ENCODE data around the gene BEAN1. TPM values are rescaled to one million over a fixed set of nuclear protein-coding genes. Genes with fewer than 3 reads are reported as not detected.
A peak's percentile ranks its signal among the peaks of the same experiment; 100 is the strongest.

The BEAN1 gene
- total RNA-seq, 1 experiment from 2014 or later, result not detected

DNA sequence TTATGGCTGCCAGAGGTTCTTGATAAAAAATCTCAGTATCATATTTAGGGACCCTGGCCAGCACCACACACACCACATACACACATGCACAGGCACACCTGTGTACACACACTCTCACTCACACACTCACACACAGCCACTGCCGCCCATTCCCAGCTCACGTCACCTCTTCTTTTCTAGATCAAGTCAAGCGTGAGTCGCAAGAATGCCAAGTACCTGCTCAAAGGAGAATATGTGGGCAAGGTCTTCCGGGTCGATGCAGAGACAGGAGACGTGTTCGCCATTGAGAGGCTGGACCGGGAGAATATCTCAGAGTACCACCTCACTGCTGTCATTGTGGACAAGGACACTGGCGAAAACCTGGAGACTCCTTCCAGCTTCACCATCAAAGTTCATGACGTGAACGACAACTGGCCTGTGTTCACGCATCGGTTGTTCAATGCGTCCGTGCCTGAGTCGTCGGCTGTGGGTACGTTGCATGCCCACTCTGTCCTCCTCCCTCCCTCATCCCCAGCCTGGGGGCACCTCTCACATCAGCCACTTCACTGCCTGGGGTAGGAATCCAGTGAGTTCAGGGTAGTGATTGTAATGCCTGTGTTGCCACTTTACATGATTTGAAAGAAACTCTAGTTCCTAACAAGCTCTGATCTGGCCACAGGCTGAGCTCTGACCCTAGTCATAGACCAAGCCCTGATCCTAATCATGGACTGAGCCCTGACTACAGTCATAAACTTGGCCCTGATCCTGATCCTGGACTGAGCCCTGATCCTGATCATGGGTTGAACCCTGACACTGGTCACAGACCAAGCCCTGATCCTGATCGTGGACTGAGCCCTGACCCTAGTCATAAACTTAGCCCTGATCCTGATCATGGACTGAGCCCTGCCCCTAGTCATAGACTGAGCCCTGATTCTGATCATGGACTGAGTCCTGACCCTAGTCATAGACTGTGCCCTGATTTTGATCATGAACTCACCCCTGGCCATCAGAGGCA, 40.2 kb upstream of the BEAN1 start:
- no peak for ATAC-seq

DNA sequence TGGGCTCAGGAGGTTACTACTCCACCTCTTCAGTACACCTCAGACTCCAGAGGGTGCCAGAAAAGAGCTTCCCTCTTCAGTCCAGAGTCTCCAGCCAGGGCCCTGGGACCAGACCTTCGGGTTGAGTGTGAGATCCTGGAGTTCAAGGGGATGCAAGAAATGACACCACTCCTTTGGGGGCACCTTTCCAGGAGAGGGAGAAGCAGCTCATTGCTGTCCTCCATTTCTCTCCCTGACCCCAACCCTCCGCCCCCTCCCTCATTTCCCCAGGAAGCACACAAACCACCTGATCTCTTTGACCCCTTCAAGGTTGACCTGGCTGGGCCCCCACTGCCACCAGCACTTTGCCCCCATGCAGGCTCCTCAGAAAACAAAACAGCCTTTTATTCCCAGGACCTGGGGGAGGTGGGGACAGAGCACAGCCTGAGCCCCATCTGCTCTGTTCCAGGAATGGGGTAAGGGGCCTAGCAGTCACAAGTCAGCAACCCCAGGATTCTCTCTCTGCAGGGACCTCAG, 39.2 kb upstream of the BEAN1 start:
- H3K4me1 Mint-ChIP-seq, result peaks cover 7% of the 10 kb centered on the region
- no peak overlapping the region for H3K27ac Mint-ChIP-seq
- TF ChIP-seq TEAD1 (CRISPR knock-in tag; IDR thresholded peaks at IDR 0.05) (no peak), GABPB1 (CRISPR knock-in tag; IDR thresholded peaks at IDR 0.05) (0 out of 2 replicates have a peak, but pooled peaks have one; percentile 7), ZNF396 (CRISPR knock-in tag; IDR thresholded peaks at IDR 0.05; ENCODE audit: borderline replicate concordance) (no peak)
- no peak overlapping the region for H3K4me3 Mint-ChIP-seq
- POLR2A ChIA-PET, result no interaction called here
- DNase-seq (ENCODE audit: low spot score), result no peak
- no peaks in the 10 kb centered on the region for H3K36me3 Mint-ChIP-seq
- no peaks in the 10 kb centered on the region for H3K27me3 Mint-ChIP-seq (ENCODE audit: low read depth)
- H3K9me3 Mint-ChIP-seq, result no peaks in the 10 kb centered on the region
- CTCF ChIA-PET, result no interaction called here
- no peak for ATAC-seq

More for the DNA sequence above, 40.2 kb upstream of the BEAN1 start:
- Mint-ChIP-seq H3K4me3 (no peak overlapping the region), H3K4me1 (peaks cover 12% of the 10 kb centered on the region), H3K27ac (no peak overlapping the region), H3K9me3 (no peaks in the 10 kb centered on the region), H3K36me3 (no peaks in the 10 kb centered on the region), H3K27me3 (ENCODE audit: low read depth) (no peaks in the 10 kb centered on the region)
- peak; percentile 3 for DNase-seq (ENCODE audit: low spot score)
- ChIA-PET POLR2A (no interaction called here), CTCF (interaction anchor here (2.1 kb wide), 1 partner anchor 29 kb away, joined by 5 read pairs; no protein-coding TSS in a partner anchor)
- TF ChIP-seq ATF1 (CRISPR knock-in tag; IDR thresholded peaks at IDR 0.05) (no peak), TEAD1 (CRISPR knock-in tag; IDR thresholded peaks at IDR 0.05) (no peak), TCF7 (CRISPR knock-in tag; IDR thresholded peaks at IDR 0.05; ENCODE audit: low read depth) (no peak), ZNF121 (CRISPR knock-in tag; IDR thresholded peaks at IDR 0.05) (no peak), CREB1 (CRISPR knock-in tag; IDR thresholded peaks at IDR 0.05) (no peak), ZNF671 (CRISPR knock-in tag; IDR thresholded peaks at IDR 0.05) (no peak), SMAD4 (CRISPR knock-in tag; IDR thresholded peaks at IDR 0.05) (no peak)
- TF ChIP-seq, protein P1, sequence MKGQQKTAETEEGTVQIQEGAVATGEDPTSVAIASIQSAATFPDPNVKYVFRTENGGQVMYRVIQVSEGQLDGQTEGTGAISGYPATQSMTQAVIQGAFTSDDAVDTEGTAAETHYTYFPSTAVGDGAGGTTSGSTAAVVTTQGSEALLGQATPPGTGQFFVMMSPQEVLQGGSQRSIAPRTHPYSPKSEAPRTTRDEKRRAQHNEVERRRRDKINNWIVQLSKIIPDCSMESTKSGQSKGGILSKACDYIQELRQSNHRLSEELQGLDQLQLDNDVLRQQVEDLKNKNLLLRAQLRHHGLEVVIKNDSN (CRISPR knock-in tag; IDR thresholded peaks at IDR 0.05), result no peak
- TF ChIP-seq, protein P2, sequence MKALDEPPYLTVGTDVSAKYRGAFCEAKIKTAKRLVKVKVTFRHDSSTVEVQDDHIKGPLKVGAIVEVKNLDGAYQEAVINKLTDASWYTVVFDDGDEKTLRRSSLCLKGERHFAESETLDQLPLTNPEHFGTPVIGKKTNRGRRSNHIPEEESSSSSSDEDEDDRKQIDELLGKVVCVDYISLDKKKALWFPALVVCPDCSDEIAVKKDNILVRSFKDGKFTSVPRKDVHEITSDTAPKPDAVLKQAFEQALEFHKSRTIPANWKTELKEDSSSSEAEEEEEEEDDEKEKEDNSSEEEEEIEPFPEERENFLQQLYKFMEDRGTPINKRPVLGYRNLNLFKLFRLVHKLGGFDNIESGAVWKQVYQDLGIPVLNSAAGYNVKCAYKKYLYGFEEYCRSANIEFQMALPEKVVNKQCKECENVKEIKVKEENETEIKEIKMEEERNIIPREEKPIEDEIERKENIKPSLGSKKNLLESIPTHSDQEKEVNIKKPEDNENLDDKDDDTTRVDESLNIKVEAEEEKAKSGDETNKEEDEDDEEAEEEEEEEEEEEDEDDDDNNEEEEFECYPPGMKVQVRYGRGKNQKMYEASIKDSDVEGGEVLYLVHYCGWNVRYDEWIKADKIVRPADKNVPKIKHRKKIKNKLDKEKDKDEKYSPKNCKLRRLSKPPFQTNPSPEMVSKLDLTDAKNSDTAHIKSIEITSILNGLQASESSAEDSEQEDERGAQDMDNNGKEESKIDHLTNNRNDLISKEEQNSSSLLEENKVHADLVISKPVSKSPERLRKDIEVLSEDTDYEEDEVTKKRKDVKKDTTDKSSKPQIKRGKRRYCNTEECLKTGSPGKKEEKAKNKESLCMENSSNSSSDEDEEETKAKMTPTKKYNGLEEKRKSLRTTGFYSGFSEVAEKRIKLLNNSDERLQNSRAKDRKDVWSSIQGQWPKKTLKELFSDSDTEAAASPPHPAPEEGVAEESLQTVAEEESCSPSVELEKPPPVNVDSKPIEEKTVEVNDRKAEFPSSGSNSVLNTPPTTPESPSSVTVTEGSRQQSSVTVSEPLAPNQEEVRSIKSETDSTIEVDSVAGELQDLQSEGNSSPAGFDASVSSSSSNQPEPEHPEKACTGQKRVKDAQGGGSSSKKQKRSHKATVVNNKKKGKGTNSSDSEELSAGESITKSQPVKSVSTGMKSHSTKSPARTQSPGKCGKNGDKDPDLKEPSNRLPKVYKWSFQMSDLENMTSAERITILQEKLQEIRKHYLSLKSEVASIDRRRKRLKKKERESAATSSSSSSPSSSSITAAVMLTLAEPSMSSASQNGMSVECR (CRISPR knock-in tag; IDR thresholded peaks at IDR 0.05; ENCODE audit: borderline replicate concordance), result no peak
- TF ChIP-seq, protein P3, sequence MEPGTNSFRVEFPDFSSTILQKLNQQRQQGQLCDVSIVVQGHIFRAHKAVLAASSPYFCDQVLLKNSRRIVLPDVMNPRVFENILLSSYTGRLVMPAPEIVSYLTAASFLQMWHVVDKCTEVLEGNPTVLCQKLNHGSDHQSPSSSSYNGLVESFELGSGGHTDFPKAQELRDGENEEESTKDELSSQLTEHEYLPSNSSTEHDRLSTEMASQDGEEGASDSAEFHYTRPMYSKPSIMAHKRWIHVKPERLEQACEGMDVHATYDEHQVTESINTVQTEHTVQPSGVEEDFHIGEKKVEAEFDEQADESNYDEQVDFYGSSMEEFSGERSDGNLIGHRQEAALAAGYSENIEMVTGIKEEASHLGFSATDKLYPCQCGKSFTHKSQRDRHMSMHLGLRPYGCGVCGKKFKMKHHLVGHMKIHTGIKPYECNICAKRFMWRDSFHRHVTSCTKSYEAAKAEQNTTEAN (CRISPR knock-in tag; IDR thresholded peaks at IDR 0.05), result no peak

DNA sequence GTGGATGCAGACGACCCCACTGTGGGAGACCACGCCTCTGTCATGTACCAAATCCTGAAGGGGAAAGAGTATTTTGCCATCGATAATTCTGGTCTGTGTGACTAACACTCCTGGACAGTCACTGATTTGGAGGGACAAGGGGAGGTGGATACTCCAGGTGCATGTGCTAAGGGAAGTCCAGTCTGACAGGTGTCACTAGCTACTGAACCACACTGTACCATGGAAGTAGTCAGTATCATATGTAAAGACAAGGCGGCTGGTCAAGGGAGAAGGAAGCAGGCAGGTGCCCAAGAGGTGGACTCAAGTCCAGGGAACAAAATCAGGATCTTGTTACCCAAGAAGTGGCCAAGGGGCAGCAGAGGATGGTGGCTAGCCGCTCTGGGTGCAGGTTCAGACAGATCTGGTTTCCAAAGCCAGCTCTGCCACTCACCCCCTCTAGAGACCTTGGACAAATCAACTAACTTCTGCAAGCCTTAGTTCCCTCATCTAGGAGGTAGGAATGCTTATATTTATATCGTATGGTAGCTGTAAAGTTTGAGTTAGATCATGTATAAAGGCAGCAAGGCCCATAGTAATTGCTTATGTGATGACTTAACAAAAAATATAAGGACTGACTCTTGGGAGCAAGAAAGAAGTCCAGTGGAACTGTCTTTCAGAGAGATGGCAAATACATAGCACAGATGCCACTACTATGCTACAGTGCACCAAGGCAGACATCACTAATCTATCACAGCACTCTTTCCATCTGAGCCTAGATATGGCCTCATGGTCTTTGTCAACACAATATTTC, 38.5 kb upstream of the BEAN1 start:
- no peaks in the 10 kb centered on the region for H3K36me3 Mint-ChIP-seq
- no peak for TF ChIP-seq NR2C2 (CRISPR knock-in tag; IDR thresholded peaks at IDR 0.05)
- TF ChIP-seq ATF1 (CRISPR knock-in tag; IDR thresholded peaks at IDR 0.05), result no peak
- TF ChIP-seq JUN (CRISPR knock-in tag; IDR thresholded peaks at IDR 0.05), result no peak
- TF ChIP-seq, protein P4, sequence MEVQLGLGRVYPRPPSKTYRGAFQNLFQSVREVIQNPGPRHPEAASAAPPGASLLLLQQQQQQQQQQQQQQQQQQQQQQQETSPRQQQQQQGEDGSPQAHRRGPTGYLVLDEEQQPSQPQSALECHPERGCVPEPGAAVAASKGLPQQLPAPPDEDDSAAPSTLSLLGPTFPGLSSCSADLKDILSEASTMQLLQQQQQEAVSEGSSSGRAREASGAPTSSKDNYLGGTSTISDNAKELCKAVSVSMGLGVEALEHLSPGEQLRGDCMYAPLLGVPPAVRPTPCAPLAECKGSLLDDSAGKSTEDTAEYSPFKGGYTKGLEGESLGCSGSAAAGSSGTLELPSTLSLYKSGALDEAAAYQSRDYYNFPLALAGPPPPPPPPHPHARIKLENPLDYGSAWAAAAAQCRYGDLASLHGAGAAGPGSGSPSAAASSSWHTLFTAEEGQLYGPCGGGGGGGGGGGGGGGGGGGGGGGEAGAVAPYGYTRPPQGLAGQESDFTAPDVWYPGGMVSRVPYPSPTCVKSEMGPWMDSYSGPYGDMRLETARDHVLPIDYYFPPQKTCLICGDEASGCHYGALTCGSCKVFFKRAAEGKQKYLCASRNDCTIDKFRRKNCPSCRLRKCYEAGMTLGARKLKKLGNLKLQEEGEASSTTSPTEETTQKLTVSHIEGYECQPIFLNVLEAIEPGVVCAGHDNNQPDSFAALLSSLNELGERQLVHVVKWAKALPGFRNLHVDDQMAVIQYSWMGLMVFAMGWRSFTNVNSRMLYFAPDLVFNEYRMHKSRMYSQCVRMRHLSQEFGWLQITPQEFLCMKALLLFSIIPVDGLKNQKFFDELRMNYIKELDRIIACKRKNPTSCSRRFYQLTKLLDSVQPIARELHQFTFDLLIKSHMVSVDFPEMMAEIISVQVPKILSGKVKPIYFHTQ (CRISPR knock-in tag; IDR thresholded peaks at IDR 0.05), result no peak
- TF ChIP-seq, protein P5, sequence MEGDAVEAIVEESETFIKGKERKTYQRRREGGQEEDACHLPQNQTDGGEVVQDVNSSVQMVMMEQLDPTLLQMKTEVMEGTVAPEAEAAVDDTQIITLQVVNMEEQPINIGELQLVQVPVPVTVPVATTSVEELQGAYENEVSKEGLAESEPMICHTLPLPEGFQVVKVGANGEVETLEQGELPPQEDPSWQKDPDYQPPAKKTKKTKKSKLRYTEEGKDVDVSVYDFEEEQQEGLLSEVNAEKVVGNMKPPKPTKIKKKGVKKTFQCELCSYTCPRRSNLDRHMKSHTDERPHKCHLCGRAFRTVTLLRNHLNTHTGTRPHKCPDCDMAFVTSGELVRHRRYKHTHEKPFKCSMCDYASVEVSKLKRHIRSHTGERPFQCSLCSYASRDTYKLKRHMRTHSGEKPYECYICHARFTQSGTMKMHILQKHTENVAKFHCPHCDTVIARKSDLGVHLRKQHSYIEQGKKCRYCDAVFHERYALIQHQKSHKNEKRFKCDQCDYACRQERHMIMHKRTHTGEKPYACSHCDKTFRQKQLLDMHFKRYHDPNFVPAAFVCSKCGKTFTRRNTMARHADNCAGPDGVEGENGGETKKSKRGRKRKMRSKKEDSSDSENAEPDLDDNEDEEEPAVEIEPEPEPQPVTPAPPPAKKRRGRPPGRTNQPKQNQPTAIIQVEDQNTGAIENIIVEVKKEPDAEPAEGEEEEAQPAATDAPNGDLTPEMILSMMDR (IDR thresholded peaks at IDR 0.05), result no peak
- no peak for TF ChIP-seq CREB1 (CRISPR knock-in tag; IDR thresholded peaks at IDR 0.05)
- ChIA-PET CTCF (no interaction called here), POLR2A (no interaction called here)
- no peak for DNase-seq (ENCODE audit: low spot score)
- H3K9me3 Mint-ChIP-seq, result no peaks in the 10 kb centered on the region
- H3K27me3 Mint-ChIP-seq (ENCODE audit: low read depth), result no peaks in the 10 kb centered on the region
- no peak overlapping the region; the same call in 1 of the 2 replicates for H3K27ac Mint-ChIP-seq
- 0 out of 2 replicates have a peak, but pooled peaks cover under 1% of the 10 kb centered on the region for H3K4me1 Mint-ChIP-seq
- no peak for ATAC-seq
- H3K4me3 Mint-ChIP-seq, result no peak overlapping the region

All from WTC11 (cell line).